HCT116 (cell line): ENCODE measurements around the gene GRAMD4. TPM values are rescaled to one million over a fixed set of nuclear protein-coding genes. Genes with fewer than 3 reads are reported as not detected.

Source experiments
- ATAC-seq: fragments of 200-7000 bp; cut with Tn5 transposase; 2 replicates; pipeline ENCODE4 v1.9.1; 2020; ENCODE audit warnings: mild to moderate bottlenecking, moderate library complexity
- BruUV-seq: library from RNA; stranded (reverse); fragments of 400-500 nt; replicated peaks from 2 replicates; lab custom pipeline; 2021; lab: Mats Ljungman, UMichigan
- CTCF ChIA-PET: fragments of 300-600 bp; sonication (Branson Sonifier 250); formaldehyde crosslinking; loops from one replicate; lab custom pipeline; 2021; ENCODE audit warnings: antibody characterized with exemption; lab: Charles Lee
- POLR2A ChIA-PET: fragments of 300-600, 350-600 bp; sonication (Branson Sonifier 250); formaldehyde crosslinking; loops from one replicate; lab custom pipeline; 2021; ENCODE audit warnings: antibody characterized with exemption; lab: Charles Lee
- RAD21 ChIA-PET, 2 experiments: fragments of 300-600 bp; sonication (Branson Sonifier 250); formaldehyde crosslinking; loops; one replicate each; lab custom pipeline; 2023; ENCODE audit warnings: low total read pairs in 2 of 2; ENCODE audit not compliant: uncharacterized antibody in 2 of 2, unreplicated experiment in 2 of 2, low non-redundant PET in 1 of 2; lab: Charles Lee
- DNase-seq: peaks from one replicate; pipeline ENCODE4 v3.0.0-alpha.2; 2010; ENCODE audit warnings: low read depth, low spot score
- H2AFZ ChIP-seq: fragments of 200-600 bp; shearing (Covaris generic), sonication (generic); 2 replicates; pipeline ENCODE4 v1.6.1; 2017; ENCODE audit warnings: low read depth, mixed run types, mixed read lengths, antibody characterized with exemption, low read length; ENCODE audit not compliant: poor library complexity, severe bottlenecking
- H3K27ac ChIP-seq: 2 replicates; pipeline ENCODE4 v1.5.1; 2012; ENCODE audit warnings: low read depth, low read length
- H3K27me3 ChIP-seq: fragments of 200-600 bp; sonication (generic); 2 replicates; pipeline ENCODE4 v1.6.1; 2016; ENCODE audit warnings: mixed run types, low read length, mixed read lengths; ENCODE audit not compliant: insufficient read depth
- H3K36me3 ChIP-seq, 2 experiments: fragments of 200-500 bp in 1 of 2; fragments of 200-600 bp in 1 of 2; sonication (Bioruptor generic) in 1 of 2; sonication (generic) in 1 of 2; 2 replicates each; pipeline versions ENCODE4 v1.5.1 to v1.6.1; 2014 to 2016; ENCODE audit warnings: low read length in 2 of 2, inconsistent platforms in 1 of 2, mixed read lengths in 1 of 2, mixed run types in 1 of 2; ENCODE audit not compliant: insufficient read depth in 2 of 2, control insufficient read depth in 1 of 2
- H3K4me1 ChIP-seq, 2 experiments: fragments of 200-600 bp in 1 of 2; sonication (generic) in 1 of 2; 2 replicates each; pipeline versions ENCODE4 v1.5.1 to v1.6.1; 2012 to 2017; ENCODE audit warnings: low read length in 2 of 2, inconsistent platforms in 1 of 2, mild to moderate bottlenecking in 1 of 2, mixed read lengths in 1 of 2, mixed run types in 1 of 2, moderate library complexity in 1 of 2; ENCODE audit not compliant: insufficient read depth in 2 of 2, control insufficient read depth in 1 of 2
- H3K4me2 ChIP-seq: fragments of 200-600 bp; sonication (generic); 2 replicates; pipeline ENCODE4 v1.6.1; 2017; ENCODE audit warnings: mixed run types, low read length, mixed read lengths
- H3K4me3 ChIP-seq, 2 experiments: fragments of 200-600 bp in 1 of 2; sonication (generic) in 1 of 2; replicated peaks in 1 of 2; 2 replicates each; pipeline ENCODE4 v1.5.1; 2011 to 2016; ENCODE audit warnings: low read length in 2 of 2, control low read depth in 1 of 2, low read depth in 1 of 2, mild to moderate bottlenecking in 1 of 2, mixed read lengths in 1 of 2, mixed run types in 1 of 2
- H3K79me2 ChIP-seq: fragments of 200-600 bp; sonication (generic); 2 replicates; pipeline ENCODE4 v1.6.1; 2017; ENCODE audit warnings: mild to moderate bottlenecking, mixed run types, low read length, moderate library complexity, mixed read lengths; ENCODE audit not compliant: insufficient read depth
- H3K9ac ChIP-seq: fragments of 200-600 bp; sonication (generic); 2 replicates; pipeline ENCODE4 v1.6.1; 2016; ENCODE audit warnings: low read length, mixed read lengths
- H3K9me2 ChIP-seq: fragments of 200-600 bp; sonication (generic), shearing (Covaris generic); 2 replicates; pipeline ENCODE4 v1.6.1; 2017; ENCODE audit warnings: mixed run types, mild to moderate bottlenecking, moderate library complexity; ENCODE audit not compliant: insufficient read depth
- H3K9me3 ChIP-seq, 2 experiments: fragments of 200-500 bp in 1 of 2; fragments of 200-600 bp in 1 of 2; sonication (Bioruptor generic) in 1 of 2; sonication (generic) in 1 of 2; 2 replicates each; pipeline ENCODE4 v1.6.1; 2014 to 2017; ENCODE audit warnings: low read length in 2 of 2, mixed read lengths in 2 of 2, inconsistent platforms in 1 of 2, low read depth in 1 of 2, mild to moderate bottlenecking in 1 of 2, mixed run types in 1 of 2, moderate library complexity in 1 of 2; ENCODE audit not compliant: control insufficient read depth in 1 of 2, insufficient read depth in 1 of 2
- H4K20me1 ChIP-seq: fragments of 200-600 bp; sonication (generic), shearing (Covaris generic); 2 replicates; pipeline ENCODE4 v1.6.1; 2017; ENCODE audit warnings: mixed run types, mild to moderate bottlenecking, moderate library complexity; ENCODE audit not compliant: insufficient read depth
- CBX3 ChIP-seq: IDR thresholded peaks from 2 replicates; pipeline ENCODE4 v1.6.1; 2012; ENCODE audit warnings: low read depth
- EGR1 ChIP-seq: IDR thresholded peaks from 2 replicates; pipeline ENCODE4 v1.6.1; 2012; ENCODE audit warnings: low read depth
- EZH2phosphoT487 ChIP-seq: fragments of 200-600 bp; IDR thresholded peaks from 2 replicates; pipeline ENCODE4 v1.6.1; 2018; ENCODE audit warnings: antibody characterized with exemption, borderline replicate concordance
- FOSL1 ChIP-seq: IDR thresholded peaks from 2 replicates; pipeline ENCODE4 v1.6.1; 2012; ENCODE audit warnings: low read depth
- POLR2A ChIP-seq: IDR thresholded peaks from 2 replicates; pipeline ENCODE4 v1.7.0; 2011; ENCODE audit warnings: borderline replicate concordance; ENCODE audit not compliant: insufficient read depth, insufficient read length; ENCODE audit errors: extremely low read depth
- RAD21 ChIP-seq: IDR thresholded peaks from 2 replicates; pipeline ENCODE4 v1.6.1; 2012; ENCODE audit warnings: low read depth, mild to moderate bottlenecking
- SIN3A ChIP-seq: IDR thresholded peaks from 2 replicates; pipeline ENCODE4 v1.6.1; 2012; ENCODE audit warnings: low read depth
- SP1 ChIP-seq: IDR thresholded peaks from 2 replicates; pipeline ENCODE4 v1.6.1; 2012; ENCODE audit warnings: low read depth
- SRF ChIP-seq: IDR thresholded peaks from 2 replicates; pipeline ENCODE4 v1.6.1; 2012; ENCODE audit warnings: low read depth
- YY1 ChIP-seq: IDR thresholded peaks from 2 replicates; pipeline ENCODE4 v1.6.1; 2011; ENCODE audit warnings: low read length, low read depth, moderate library complexity, mild to moderate bottlenecking; ENCODE audit not compliant: insufficient replicate concordance; ENCODE audit errors: extremely low read depth
- ZFX ChIP-seq: fragments of 450-650 bp; IDR thresholded peaks from 2 replicates; pipeline ENCODE4 v1.6.1; 2017
- intact Hi-C: fragments of 100-400 bp; cut with micrococcal nuclease; formaldehyde crosslinking; loops from 2 replicates; pipeline ENCODE4 v1.10.0; 2022
- total RNA-seq: library from RNA; stranded (reverse); gene quantifications from one replicate; pipeline ENCODE4 v1.2.1, GENCODE V29; 2021; ENCODE audit not compliant: unreplicated experiment
- TF ChIP-seq, protein P1 (sequence below): IDR thresholded peaks from 2 replicates; pipeline ENCODE4 v1.6.1; 2012
- TF ChIP-seq, protein P2 (sequence below): IDR thresholded peaks from 2 replicates; pipeline ENCODE4 v1.6.1; 2011; ENCODE audit warnings: mild to moderate bottlenecking, low read length, moderate library complexity; ENCODE audit not compliant: insufficient replicate concordance; ENCODE audit errors: extremely low read depth
- TF ChIP-seq, protein P3 (sequence below), 3 experiments: fragments of 200-600 bp in 1 of 3; sonication (generic) in 1 of 3; IDR thresholded peaks in 2 of 3; conservative IDR thresholded peaks in 1 of 3; 2 replicates each; pipeline ENCODE4 v1.5.1; 2012 to 2017; ENCODE audit warnings: low read depth in 2 of 3, low read length in 2 of 3, antibody characterized with exemption in 1 of 3, borderline replicate concordance in 1 of 3, control low read depth in 1 of 3, mild to moderate bottlenecking in 1 of 3, mixed read lengths in 1 of 3, mixed run types in 1 of 3, moderate library complexity in 1 of 3; ENCODE audit not compliant: insufficient read depth in 1 of 3
- TF ChIP-seq, protein P4 (sequence below): IDR thresholded peaks from 2 replicates; pipeline ENCODE4 v1.6.1; 2012; ENCODE audit warnings: low read depth
- TF ChIP-seq, protein P5 (sequence below): IDR thresholded peaks from 2 replicates; pipeline ENCODE4 v1.6.1; 2012

The GRAMD4 gene
- total RNA-seq, 1 experiment from 2014 or later = 25.8 TPM

DNA sequence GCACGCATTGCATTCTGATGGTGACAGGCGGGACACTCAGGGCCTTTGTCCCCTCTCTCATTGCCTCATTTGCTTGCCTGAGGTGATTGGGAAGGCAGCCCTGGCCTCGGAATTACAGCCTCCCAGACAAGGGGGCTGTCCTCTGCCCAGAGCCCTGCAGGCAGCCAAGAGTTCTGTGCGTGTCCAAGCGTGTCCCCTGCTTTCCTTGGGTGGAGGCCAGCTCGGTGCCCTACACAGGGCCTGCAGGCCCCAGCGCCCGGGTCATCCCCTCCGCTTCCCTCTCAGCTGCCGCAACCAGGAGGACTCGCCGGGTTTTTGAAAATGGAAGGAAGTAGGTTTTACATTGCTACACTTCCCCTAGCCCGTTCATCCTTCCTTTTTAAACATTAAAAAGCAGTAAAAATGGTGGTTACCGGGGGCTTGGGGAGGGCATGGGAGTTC, 1.9 kb downstream of the GRAMD4 start (continued):
- TF ChIP-seq, protein P1, sequence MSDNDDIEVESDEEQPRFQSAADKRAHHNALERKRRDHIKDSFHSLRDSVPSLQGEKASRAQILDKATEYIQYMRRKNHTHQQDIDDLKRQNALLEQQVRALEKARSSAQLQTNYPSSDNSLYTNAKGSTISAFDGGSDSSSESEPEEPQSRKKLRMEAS = no peak

DNA sequence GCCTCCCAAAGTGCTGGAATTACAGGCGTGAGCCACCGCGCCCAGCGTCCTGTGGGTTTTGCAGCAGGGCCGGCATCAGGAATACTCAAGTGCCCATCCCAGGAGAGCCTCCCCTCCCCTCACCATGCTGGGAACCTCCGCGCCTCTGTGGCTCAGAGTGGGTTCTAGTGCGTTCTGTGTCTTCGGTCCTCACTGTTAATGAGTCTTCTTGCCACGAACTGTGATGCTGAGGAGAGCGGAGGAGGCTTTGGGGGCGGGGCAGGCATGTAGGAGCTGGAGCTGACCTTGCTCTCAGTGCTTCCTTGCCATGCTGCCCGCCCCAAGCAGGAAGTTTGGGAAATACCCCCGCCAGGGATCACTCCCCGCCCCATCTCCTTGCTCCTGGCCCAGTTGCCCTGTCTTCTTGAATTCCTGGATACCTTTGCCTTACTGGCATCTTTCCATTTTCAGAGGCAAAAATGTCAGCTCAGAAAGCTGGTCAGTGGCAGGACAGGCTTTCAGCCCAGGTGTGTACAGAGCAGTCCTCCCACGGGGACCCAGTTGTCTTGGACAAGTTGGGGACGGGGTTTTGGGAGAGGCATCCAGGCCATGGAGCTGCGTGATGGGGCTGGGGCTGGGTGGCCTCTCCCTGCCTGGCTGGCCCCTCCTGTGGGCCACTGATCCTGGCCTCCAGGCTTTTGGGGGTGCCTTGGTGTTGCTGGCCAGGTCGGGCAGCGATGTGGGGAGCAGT, 5.1 kb downstream of the GRAMD4 start:
- no peak for TF ChIP-seq EZH2phosphoT487
- no peak for TF ChIP-seq SP1
- no peak for TF ChIP-seq POLR2A
- TF ChIP-seq SIN3A = no peak
- TF ChIP-seq FOSL1 = no peak
- no peak for TF ChIP-seq CBX3
- TF ChIP-seq, protein P2, sequence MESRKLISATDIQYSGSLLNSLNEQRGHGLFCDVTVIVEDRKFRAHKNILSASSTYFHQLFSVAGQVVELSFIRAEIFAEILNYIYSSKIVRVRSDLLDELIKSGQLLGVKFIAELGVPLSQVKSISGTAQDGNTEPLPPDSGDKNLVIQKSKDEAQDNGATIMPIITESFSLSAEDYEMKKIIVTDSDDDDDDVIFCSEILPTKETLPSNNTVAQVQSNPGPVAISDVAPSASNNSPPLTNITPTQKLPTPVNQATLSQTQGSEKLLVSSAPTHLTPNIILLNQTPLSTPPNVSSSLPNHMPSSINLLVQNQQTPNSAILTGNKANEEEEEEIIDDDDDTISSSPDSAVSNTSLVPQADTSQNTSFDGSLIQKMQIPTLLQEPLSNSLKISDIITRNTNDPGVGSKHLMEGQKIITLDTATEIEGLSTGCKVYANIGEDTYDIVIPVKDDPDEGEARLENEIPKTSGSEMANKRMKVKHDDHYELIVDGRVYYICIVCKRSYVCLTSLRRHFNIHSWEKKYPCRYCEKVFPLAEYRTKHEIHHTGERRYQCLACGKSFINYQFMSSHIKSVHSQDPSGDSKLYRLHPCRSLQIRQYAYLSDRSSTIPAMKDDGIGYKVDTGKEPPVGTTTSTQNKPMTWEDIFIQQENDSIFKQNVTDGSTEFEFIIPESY = no peak
- no peak for TF ChIP-seq ZFX
- no peak for TF ChIP-seq YY1
- TF ChIP-seq, protein P1 = no peak
- TF ChIP-seq, protein P3, sequence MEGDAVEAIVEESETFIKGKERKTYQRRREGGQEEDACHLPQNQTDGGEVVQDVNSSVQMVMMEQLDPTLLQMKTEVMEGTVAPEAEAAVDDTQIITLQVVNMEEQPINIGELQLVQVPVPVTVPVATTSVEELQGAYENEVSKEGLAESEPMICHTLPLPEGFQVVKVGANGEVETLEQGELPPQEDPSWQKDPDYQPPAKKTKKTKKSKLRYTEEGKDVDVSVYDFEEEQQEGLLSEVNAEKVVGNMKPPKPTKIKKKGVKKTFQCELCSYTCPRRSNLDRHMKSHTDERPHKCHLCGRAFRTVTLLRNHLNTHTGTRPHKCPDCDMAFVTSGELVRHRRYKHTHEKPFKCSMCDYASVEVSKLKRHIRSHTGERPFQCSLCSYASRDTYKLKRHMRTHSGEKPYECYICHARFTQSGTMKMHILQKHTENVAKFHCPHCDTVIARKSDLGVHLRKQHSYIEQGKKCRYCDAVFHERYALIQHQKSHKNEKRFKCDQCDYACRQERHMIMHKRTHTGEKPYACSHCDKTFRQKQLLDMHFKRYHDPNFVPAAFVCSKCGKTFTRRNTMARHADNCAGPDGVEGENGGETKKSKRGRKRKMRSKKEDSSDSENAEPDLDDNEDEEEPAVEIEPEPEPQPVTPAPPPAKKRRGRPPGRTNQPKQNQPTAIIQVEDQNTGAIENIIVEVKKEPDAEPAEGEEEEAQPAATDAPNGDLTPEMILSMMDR (IDR thresholded peaks at IDR 0.05 in 2 of 3, conservative IDR thresholded peaks at IDR 0.05 in 1 of 3; ENCODE audit: borderline replicate concordance in 1 of 3, insufficient read depth in 1 of 3, low read depth in 2 of 3, low read length in 2 of 3) = no peak
- TF ChIP-seq, protein P4, sequence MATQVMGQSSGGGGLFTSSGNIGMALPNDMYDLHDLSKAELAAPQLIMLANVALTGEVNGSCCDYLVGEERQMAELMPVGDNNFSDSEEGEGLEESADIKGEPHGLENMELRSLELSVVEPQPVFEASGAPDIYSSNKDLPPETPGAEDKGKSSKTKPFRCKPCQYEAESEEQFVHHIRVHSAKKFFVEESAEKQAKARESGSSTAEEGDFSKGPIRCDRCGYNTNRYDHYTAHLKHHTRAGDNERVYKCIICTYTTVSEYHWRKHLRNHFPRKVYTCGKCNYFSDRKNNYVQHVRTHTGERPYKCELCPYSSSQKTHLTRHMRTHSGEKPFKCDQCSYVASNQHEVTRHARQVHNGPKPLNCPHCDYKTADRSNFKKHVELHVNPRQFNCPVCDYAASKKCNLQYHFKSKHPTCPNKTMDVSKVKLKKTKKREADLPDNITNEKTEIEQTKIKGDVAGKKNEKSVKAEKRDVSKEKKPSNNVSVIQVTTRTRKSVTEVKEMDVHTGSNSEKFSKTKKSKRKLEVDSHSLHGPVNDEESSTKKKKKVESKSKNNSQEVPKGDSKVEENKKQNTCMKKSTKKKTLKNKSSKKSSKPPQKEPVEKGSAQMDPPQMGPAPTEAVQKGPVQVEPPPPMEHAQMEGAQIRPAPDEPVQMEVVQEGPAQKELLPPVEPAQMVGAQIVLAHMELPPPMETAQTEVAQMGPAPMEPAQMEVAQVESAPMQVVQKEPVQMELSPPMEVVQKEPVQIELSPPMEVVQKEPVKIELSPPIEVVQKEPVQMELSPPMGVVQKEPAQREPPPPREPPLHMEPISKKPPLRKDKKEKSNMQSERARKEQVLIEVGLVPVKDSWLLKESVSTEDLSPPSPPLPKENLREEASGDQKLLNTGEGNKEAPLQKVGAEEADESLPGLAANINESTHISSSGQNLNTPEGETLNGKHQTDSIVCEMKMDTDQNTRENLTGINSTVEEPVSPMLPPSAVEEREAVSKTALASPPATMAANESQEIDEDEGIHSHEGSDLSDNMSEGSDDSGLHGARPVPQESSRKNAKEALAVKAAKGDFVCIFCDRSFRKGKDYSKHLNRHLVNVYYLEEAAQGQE = no peak
- no peak for TF ChIP-seq EGR1
- TF ChIP-seq RAD21 = no peak
- TF ChIP-seq SRF = no peak
- TF ChIP-seq, protein P5, sequence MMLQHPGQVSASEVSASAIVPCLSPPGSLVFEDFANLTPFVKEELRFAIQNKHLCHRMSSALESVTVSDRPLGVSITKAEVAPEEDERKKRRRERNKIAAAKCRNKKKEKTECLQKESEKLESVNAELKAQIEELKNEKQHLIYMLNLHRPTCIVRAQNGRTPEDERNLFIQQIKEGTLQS = no peak
- no peak overlapping the region for H3K4me2 ChIP-seq
- no TSS peak for BruUV-seq
- H3K27me3 ChIP-seq = no peaks in the 10 kb centered on the region
- no peaks in the 10 kb centered on the region for H3K9me2 ChIP-seq
- ChIA-PET POLR2A (no interaction called here), CTCF (interaction anchor here (2.6 kb wide), 1 partner anchor 61 kb away, joined by 13 read pairs; no protein-coding TSS in a partner anchor), RAD21 (no interaction called here)
- H3K9me3 ChIP-seq = no peaks in the 10 kb centered on the region
- no peaks in the 10 kb centered on the region for H3K36me3 ChIP-seq
- no peak overlapping the region for H3K4me3 ChIP-seq
- intact Hi-C loops = no loop called here
- DNase-seq (no peak), ATAC-seq (no peak)
- H3K27ac ChIP-seq = no peak overlapping the region
- H4K20me1 ChIP-seq = no peaks in the 10 kb centered on the region
- H3K4me1 ChIP-seq = peaks cover 0 to 4% of the 10 kb centered on the region in 2 experiments; a peak in 1 of 4 replicates
- H2AFZ ChIP-seq = no peak overlapping the region
- no peaks in the 10 kb centered on the region for H3K79me2 ChIP-seq
- no peak overlapping the region for H3K9ac ChIP-seq
